ENCODE results near the gene NOS3.

- TF ChIP-seq EZH2 (IDR thresholded peaks at IDR 0.05; ENCODE audit: insufficient read depth, low read length) = no peak
- no peak for TF ChIP-seq CTCF (IDR thresholded peaks at IDR 0.05; ENCODE audit: insufficient read depth, low read depth, low read length)
Measured at GRCh38 chr7:151053751-151054150, 62.9 kb downstream of the NOS3 start.

Measured in astrocyte (in vitro differentiated cells and primary cell).